ENCODE measurements around the gene ATAD3C. TPM values are rescaled to one million over a fixed set of nuclear protein-coding genes. Genes with fewer than 3 reads are reported as not detected.

Gene ATAD3C
- total RNA-seq, 1 donor from 2014 or later, result not detected

Other genes starting within 250 kb of the ATAD3C start
- gene TNFRSF18, start 243.1 kb upstream of the ATAD3C start, total RNA-seq, result 4.4 TPM
- gene TNFRSF4, start 235.5 kb upstream of the ATAD3C start, total RNA-seq, result not detected
- 74.2 TPM for gene SDF4, start 217.7 kb upstream of the ATAD3C start, total RNA-seq
- 11.0 TPM for gene B3GALT6, start 217.5 kb upstream of the ATAD3C start, total RNA-seq
- not detected for gene C1QTNF12, start 203.0 kb upstream of the ATAD3C start, total RNA-seq
- gene UBE2J2, start 175.8 kb upstream of the ATAD3C start, total RNA-seq, result 56.7 TPM
- 8.6 TPM for gene SCNN1D, start 169.3 kb upstream of the ATAD3C start, total RNA-seq
- 68.5 TPM for gene ACAP3, start 141.8 kb upstream of the ATAD3C start, total RNA-seq
- gene PUSL1, start 141.1 kb upstream of the ATAD3C start, total RNA-seq, result 31.2 TPM
- gene INTS11, start 125.0 kb upstream of the ATAD3C start, total RNA-seq, result 142 TPM
- gene CPTP, start 124.9 kb upstream of the ATAD3C start, total RNA-seq, result 20.9 TPM
- 0.74 TPM for gene TAS1R3, start 118.4 kb upstream of the ATAD3C start, total RNA-seq
- gene DVL1, start 100.3 kb upstream of the ATAD3C start, total RNA-seq, result 72.4 TPM
- gene MXRA8, start 91.1 kb upstream of the ATAD3C start, total RNA-seq, result 136 TPM
- 94.5 TPM for gene AURKAIP1, start 74.5 kb upstream of the ATAD3C start, total RNA-seq
- gene CCNL2, start 50.4 kb upstream of the ATAD3C start, total RNA-seq, result 319 TPM
- 84.2 TPM for gene MRPL20, start 42.4 kb upstream of the ATAD3C start, total RNA-seq
- gene ANKRD65, start 28.4 kb upstream of the ATAD3C start, total RNA-seq, result 3.2 TPM
- gene VWA1, start 14.0 kb upstream of the ATAD3C start, total RNA-seq, result 35.8 TPM
- 17.7 TPM for gene ATAD3B, start 22.1 kb downstream of the ATAD3C start, total RNA-seq
- 21.9 TPM for gene ATAD3A, start 62.5 kb downstream of the ATAD3C start, total RNA-seq
- gene TMEM240, start 90.9 kb downstream of the ATAD3C start, total RNA-seq, result 3.9 TPM
- gene SSU72, start 125.2 kb downstream of the ATAD3C start, total RNA-seq, result 105 TPM
- 6.1 TPM for gene FNDC10, start 150.4 kb downstream of the ATAD3C start, total RNA-seq
- gene MIB2, start 165.8 kb downstream of the ATAD3C start, total RNA-seq, result 66.8 TPM
- gene MMP23B, start 182.5 kb downstream of the ATAD3C start, total RNA-seq, result 42.7 TPM
- gene CDK11B, start 209.3 kb downstream of the ATAD3C start, total RNA-seq, result 16.5 TPM
- gene SLC35E2B, start 243.1 kb downstream of the ATAD3C start, total RNA-seq, result 38.3 TPM

Measured in vagina (tissue), 1 donor.